Ammon's horn (tissue), 1 donor: ENCODE results near the gene SETBP1.

Experiments used
- DNase-seq: peaks from one replicate; pipeline ENCODE4 v3.0.0-alpha.2; 2016; ENCODE audit warnings: low spot score

SETBP1 gene

DNA sequence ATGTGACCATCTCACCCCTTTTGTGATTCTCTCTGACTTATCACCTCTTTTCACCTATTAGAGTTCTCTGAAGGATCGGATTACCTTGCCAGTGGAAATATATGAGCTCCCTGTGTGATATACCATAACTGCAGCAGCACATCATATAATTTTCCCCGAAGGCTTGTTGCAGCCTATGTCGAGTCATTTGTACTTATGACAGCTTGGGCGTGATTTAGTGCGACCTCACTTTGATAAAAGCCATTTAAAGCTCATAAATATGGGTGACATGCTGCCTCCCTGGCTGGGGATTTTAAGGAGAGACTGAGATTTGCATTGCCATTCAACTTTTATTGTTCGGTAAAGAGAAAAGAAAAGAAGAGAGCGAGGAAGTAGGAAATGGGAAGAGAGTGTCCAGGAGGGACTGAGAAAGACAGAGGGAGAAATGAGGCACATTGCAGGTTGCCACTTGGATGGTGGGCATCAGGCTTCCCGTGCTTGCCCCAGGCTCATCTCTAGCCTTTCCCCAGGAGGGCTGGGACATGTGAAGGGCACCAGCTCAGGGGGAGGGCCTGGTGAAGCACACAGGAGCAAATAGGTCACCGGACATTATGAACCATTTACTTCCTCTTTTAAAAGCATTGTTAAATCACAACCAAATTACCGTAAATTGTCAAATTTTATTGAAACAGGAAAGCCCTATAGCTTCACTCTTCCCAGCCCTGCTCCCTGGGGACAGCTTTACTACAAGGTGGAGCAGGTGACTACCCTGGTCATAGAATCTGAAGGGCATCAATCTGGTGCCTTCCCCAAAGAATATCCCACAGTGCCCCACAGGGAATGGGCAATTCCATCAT, 161.3 kb downstream of the SETBP1 start:
- no peak for DNase-seq

DNA sequence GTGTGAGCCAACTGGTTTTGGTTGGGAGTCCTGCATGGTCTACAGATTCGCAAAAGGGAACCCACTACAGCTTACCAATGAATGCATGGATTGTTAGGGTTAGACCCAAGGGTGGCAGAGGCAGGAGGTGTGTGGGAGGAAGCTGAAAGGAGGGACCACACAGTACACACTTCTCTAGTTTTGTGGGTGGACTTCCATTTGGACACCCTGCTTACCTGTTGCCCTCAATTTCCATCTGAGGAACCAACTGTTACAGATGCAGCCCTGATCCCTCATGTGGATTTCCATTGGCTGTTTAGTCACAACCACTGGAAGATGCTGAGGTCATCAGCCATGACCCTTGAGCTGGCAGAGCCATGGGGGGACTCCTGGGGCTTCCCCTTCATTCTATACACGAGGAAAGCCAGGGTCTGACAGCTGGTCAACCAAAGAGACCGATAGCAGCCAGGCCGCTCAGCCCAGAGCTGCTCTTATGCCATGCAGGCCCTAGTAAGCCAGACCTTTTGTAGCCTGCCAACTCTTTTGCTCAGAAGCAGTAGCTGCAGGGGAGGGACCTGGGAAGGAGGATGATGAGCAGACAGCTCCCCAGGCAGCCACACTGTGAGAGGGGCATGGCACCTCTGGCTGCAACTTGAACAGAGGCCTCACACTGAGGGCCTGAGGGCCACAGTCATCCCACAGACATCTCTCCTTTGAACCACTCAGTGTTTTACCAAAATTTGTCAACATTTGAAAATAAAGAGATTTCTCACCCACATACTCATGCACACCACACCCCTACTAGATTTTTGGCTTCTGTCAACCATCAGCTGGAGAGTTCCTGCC, 162.1 kb downstream of the SETBP1 start:
- DNase-seq = no peak

DNA sequence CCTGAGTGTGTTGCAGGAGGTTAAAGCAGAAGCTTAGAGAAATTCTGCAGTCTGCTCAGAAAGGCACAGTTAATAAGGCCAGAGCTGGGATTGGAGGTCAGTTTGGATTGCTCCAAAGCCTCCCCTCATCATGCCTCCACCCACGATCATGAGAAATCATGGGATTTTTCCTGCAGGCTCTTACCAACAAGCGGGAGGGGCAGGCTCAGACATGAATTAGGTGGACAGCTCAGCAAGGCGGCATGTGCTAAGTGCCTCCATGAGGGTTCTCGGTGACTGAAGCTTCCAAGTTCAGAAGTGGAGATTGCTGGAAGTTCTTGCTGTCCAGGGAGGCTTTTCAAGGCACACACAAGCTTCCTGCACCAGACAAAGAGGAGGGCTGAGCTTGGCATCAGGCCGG, 163.8 kb downstream of the SETBP1 start:
- DNase-seq = no peak

DNA sequence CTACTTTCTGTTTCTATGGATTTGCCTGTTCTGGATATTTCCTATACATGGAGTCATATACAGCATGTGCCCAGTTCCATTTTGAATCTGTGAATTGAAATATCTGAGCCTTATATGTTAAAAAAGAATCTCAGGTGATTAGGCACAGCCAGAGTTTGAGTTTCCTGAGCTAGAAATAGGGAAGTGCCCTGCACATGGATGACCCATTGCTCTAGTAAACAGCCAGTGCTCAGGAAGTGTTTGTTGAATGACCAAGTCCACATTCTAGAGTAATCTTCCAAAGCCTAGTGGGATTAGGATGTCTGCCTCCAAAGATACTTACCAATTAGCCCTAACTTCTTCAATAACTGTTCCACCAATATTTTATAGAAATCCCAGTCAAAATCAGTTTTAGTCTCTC, 165.8 kb downstream of the SETBP1 start:
- DNase-seq = no peak

DNA sequence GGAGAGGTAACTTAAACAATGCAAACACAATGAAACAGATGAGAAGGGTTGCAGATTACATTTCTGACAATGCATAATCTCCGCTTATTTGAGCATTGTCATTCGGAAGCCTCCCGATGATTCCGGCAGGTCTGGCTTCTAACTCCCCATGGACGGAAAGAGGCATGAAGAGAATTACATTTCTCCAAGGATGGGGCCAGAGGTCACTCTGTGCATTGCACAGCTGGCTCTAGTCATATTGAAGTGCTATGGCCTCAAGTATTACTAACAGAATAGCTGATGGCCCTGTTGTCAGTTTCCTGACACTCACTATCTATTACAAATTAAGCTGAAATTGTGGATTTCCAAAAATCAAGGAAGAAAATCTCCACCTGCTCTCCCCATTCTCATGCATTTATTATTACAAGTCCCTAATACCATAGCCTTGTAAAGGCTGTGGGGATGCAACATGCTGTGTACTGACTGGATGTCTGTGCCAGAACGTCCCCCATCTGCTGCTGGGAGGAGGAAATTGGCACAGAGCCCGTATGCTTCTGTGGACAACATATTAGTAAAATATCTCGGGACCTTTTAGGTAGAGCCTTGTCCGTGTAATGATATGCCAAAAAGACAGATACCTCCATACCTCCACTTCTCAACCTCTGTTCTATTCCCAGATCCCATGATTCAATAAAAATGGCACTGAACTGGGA, 168.1 kb downstream of the SETBP1 start:
- DNase-seq = no peak

DNA sequence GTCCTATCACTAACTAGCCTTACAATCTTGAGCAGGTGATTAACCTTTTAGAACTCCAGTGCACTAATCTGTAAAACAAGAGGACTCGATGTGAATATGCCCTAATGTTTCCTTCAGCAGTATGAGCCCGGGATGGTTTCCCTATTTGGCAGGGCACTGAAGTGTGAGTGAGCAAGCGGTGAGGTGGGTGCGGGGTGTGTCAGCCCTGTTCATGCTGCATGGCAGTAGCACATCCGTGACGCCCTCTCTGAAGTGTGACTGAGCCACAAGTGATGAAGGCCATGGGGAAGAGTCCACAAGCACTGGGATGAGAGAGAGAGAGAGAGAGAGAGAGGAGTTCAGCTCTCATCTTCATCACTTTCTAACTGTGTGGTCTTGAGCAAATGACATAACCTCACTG, 168.7 kb downstream of the SETBP1 start:
- no peak for DNase-seq

DNA sequence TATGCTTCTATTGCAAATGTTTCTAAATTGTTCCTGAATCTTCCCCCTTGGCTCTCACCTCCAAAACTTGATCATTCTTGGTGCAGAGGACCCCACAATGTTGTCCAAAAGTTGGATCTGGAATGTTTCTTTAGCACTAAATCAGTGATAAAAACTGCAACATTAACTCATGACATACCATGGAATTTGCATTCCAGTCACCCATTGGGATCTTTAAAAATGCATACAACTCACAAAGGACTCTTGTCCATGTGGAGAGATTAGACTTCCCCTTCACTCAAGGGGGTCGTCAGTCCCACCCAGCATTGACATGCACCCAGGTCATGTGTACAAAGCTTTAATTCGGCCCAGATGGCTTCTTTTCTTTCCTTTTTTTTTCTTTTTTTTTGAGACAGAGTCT, 169.3 kb downstream of the SETBP1 start:
- DNase-seq = no peak

DNA sequence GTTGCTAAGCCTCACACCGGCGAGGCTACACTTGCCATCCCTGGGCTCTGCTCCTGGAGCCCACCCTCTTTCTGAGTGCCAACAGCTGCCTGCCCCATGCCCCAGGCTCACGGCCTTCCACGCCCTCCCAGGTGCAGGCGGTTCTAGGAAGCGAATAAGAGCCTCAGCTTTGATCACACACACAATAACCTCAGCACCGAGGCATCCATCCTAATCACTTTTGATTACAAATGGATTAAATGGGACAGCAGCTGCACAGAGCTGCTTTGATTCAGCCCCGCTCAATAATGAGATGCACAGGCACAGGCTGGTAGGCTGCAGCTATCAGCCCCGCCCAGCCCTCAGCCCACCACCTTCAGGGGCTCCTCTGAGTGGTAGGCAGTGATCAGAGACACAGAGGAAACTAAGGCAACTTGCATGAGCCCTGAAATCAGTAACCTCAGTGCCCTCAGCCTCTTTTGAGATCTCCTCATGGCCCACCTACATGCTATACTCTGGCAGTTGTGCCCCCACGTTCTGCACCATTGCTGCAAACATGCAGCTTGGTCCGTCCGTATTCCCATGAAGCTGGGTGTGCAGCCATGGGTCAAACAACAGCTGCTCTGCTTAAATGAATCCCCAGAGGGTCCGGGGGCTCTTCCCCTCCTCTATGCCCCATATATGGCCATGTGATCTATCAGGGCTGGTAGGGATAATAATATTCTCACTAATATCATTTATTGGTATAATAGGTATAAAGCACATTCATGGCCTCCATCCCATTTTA, 171.4 kb downstream of the SETBP1 start:
- DNase-seq = no peak

DNA sequence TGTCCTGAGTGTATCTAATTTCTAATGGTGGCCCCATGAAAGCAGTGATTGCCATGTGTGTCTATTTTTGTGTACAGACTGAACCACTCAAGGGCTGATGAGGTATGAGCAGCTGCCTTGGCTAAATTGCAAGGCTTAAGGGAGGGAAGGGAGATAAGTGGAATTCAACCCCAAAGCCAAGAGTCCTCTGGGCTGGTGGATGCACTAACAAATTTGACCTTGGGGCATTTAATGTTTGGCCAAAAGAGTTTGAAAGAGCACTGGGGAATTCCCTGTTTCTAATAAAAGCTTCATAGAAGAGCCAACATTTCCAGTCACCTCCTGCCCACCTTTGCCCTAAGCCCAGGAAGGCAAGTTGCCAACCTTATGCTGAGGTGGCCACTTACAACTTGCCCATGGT, 172.1 kb downstream of the SETBP1 start:
- no peak for DNase-seq

DNA sequence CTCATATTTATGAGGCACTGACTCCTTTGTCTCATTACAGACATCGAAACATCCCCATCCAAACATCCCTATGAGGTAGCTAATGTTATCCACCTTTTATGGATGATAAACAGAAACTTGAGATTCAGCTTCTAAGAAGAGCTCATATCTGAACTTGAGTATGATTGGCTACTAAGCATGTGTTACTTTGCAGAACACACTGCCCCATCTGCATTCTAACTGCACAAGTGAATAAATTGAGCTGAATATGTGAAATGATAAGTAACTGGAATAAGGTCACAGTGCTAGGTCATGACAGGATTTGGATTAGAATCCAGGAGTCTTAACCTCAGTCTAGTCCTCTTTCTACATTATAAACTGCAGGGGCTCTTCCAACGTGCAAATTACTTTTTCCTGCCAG, 172.7 kb downstream of the SETBP1 start:
- no peak for DNase-seq

DNA sequence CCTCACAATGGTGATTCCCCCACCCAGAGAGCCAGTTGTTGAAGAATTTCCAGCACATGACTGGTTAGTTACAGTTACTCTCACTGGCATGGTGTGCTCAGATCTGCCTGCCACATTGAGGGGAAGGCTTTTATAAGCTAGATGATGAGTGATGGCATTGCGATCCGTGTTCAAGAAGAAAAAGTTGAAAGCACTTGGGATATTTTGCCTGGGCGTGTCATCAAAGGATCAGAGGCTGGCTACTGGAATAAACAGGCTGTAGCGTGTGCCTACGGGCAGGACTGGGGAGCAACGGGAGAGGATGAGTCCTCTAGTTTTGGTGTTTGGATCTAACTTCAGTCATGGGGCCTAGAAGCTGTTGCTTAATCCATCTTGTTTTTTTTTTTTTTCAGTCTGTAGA, 175.0 kb downstream of the SETBP1 start:
- no peak for DNase-seq

DNA sequence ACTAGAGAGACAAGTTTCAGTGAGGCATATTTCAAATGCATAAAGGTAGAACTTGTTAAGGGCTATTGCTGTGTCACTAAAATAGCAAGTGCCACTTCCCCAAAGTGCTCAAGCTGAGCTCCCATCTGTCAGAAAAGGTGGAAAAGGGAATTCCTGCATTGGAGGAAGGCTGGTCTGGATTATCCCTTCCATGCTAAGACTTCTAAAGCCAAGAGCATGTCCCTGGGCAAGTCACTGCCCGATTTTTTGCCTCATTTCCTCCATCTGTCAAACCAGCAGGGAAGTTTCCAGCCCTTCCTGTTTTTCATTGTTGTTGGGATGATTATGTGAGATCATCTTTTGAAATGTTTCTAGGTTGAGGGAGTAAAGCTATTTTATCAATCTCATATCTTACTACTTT, 175.5 kb downstream of the SETBP1 start:
- no peak for DNase-seq

DNA sequence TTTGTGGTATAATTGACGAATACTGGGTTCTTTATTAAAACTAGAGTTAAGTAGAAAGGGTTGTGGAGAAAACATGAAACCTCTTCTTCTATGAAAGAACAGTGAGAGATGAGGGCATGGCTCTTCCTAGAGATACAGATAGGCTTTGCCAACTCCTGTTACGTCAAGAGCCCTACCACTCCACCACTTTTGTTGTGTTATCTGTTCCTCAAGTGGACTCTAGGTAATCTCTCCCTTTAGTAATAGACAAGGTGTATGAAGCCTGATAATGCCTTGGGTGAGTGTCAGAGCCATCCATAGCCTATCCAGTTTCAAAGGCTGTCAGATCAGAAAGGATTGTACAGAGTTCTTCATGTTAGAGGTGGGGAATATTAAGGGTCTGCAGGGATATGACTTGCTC, 176.4 kb downstream of the SETBP1 start:
- no peak for DNase-seq

DNA sequence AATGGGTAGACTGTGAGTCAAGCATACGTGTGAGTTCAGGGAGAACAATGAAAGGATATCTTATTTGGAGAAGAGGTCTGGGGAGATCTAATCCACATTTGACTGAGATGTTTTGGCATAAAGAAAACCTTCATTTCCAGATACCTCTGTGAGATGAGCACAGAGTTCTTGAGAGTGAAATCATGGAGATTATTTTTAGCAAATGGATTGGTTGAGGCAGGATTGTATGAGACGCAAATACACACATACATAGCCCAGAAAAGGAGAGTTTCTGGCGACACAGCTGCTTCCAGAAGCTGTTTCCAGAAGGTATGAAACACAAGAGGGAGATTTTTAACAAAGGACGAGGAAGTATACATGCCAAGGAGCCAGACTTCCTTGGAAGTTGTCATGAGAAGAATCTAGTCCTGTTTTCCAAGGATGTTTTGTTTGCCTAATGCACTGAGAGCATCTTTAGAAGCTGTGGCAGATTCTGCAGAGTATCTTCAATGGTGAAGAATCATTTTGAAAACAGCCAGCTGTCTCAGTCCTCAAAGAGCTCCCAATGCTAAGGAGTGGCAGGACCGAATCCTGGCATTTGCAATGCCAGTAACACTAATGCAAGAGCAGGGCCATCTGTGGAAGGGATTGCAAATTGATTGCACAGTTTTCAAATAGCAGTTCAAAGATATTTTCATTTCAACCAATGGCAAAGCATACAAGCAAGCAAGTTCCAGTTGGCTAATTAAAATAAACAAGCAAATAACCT, 177.2 kb downstream of the SETBP1 start:
- no peak for DNase-seq

DNA sequence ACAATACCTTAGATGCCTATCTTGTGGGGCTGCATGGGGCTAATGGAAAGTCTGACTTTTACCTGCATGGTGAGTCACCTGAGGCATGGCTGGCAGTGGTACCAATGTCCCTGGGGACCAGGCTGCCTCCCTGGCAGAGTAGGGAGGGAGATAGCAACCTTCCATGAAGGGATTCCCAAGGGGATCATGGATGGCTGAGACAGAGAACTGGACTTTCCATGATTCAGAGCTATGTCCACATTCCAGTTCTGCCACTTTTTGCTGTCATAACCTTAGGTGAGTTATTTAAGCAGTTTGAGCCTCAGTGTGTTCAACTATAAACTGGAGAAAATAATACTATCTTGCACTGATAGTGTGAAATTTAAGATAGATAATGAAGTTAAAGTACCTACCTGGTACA, 178.6 kb downstream of the SETBP1 start:
- no peak for DNase-seq

DNA sequence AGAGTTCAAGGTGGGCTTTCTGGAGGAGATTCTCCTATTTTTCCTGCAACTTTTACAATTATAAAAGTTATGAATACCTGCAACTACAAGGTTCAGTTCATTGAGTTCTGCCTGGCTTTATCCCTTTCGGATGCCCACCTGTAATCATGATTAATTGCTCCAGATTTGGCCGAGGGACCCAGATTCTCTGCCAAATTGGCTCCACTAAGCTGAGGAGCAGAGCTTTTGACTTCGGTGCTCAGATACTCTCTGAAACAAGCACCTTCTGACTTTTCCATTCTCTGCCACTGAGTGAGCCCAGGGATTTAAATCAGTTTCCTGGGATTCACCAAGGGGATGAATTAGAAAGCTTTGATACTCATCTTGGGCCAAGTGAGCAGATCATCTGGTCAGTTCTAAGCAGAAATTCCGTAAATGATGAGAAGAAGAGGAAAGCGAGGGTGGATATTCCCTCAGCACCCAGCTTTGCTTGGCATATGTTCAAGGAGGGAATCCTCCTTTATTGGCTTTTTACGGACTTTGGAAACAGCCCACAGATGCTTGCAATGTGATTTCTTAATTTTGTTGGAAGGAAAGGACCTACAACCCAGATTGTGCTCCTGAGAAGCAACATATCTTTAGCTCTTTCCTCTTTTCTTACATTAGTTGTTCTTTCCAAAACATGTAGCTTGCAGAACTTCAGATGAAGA, 179.2 kb downstream of the SETBP1 start:
- DNase-seq = no peak

DNA sequence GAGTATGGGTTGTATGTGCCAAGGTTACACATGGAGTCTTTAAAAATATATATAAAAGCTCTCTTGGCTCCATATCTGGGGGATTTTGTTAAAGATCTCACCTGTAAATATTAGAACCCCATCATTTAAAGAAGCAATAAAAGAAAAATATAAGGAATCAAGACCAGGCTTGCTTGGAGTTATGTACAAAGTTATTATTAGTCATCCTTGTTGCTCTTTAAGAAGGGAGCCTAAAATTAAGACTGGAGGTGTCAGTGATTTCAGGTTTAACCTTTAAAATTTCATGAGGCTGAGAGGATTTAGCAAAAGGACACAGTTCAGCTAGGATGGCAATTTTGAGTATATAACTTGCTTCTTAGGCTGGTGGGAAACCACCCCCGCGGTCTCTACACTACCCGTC, 181.4 kb downstream of the SETBP1 start:
- no peak for DNase-seq

DNA sequence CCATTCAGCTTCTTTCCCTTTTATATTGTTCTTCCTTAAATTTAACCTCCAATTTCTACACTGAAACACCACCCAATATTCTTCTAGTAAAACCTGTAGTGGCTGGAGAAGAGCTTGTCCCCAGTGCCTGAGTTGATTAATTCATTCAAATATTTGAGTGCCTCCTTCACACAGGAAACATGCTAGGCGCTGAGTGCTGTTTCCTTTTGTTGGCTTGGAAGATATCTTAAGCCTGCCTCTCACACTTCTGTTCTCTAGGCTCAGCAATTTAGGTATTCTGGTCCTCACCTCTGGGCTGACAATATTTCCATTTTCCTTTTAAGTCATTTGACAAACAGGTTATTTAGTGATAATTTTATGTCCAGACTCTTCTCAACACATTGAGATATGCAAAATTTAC, 185.4 kb downstream of the SETBP1 start:
- DNase-seq = no peak

DNA sequence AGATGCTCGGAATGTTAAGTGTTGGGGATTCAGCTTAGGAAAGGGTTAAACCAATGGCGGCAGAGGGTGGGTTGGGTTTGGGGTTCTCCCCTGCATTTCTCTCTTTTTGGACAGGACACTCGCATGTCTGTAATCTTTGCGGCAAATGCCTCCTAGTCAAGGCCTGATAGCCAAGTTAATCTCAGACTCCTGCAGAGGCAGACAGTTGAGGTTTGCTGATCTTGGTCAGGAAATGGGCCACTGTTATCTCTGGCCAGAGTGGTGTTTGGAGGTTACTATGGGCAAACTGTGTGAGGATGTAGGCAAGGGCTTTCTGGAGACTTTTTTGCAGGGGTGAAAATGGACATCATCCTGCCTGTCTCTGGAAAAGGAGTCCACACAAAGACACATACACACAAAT, 188.8 kb downstream of the SETBP1 start:
- DNase-seq = no peak

DNA sequence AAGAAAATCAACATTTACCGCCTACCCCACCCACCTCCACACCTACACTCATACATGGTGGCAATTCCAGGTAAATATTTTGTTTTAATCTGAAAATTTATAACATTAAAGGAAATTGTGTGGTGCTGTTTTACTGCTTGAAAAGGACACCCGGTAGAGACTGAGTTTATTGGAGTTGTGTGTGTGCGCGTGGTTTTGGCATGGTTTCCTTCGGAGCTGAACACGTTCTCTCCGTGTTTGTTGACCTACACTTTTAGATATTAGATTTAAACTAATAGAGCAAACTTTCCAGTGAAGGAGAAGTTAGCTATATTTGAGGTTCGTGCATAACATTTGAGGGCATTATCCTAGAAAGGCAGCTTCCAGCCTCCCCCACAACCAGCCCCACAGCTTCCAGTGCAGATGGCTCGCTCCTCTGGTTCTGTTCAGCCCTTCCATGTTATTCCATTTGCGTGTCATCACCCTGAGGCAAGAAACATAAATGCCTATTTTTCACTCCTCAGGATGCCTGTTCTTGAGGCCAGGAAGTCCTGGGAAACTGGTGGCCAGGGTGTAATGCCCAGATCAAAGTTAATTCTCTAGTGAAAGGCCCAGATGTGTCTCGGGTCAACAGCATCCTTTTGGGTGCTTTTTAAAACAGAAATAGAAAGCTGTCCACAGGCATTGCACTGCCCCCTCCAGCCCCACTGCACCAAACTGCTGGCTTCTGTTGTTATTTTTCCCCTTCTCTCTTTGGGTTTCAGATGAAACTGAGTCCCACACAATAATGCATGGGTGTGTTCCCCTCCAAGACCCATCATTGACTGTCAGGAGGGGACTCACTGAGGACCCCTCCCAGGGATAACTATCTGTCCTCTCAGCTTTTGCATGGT, 190.2 kb downstream of the SETBP1 start:
- DNase-seq = no peak
